HG03521 (cell line): ENCODE results near the gene SPDYE6.
"Not testable (repeated sequence)": the region's sequence is repeated elsewhere in the genome, so short reads cannot be mapped to it uniquely, and the experiment has no call there.

Experiments
- ATAC-seq: cut with Tn5 transposase; IDR thresholded peaks from one replicate; pipeline ENCODE4 v1.9.1; 2021; ENCODE audit warnings: mild to moderate bottlenecking, moderate library complexity; ENCODE audit not compliant: unreplicated experiment

SPDYE6 gene

DNA sequence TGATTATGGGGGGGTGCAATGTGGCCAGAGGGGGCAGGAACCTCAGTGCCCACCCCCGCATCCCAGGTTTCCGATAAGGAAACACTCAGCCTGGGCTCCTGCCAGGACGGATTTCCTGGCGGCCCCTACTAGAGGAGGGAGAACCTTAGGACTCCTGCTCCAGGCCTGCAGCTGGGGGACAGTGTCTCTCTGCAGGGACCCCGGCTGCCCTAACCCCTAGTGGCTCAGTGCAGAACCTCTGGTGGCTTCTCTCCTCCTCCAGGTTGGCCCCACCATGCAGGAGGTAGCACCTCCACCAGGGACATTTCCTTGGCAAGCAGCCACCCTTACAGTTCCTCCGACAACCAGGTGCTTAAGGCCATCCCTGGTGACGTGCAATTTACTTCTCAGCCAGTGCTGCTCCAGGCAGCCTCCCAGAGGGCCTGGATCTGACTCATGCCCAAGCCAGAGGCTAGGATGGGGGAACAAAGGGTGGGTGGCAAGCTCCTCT lies 37.7 kb downstream of the SPDYE6 start:
- no peak for ATAC-seq

DNA sequence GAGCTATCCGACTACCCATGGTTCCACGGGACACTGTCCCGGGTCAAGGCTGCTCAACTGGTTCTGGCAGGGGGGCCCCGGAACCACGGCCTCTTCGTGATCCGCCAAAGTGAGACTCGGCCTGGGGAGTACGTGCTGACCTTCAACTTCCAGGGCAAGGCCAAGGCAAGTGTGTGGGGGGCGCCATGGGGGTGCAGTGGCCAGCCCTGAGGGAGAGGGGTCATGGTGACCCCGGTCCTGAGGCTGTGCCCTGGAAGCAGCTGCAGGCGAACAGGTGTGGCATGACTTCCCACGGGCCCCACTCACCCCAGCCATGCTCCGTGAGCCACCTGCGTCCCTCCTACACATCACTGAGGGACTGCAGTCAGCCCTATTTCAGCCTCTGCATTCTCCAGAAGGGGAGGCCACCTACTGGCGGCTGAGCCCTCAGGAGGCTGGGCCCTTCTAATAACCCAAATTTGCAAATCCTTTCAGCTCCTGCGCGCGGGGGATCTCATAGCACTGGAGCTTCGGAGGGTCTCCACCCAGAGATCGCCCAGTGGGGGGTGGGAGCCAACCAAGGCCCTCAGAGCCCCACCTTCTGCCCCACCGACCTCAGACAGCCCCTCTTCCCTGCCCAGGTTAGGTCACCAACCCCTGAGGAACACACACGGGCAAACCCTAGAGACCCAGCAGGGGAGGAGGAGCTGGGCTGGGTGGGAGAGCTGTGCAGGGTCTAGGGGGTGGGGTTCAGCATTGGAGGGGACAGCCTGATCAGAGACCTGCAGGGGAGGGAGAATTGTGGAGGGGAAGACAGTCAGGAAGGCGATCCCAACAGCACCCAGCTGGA lies 38.8 kb downstream of the SPDYE6 start:
- no peak for ATAC-seq

DNA sequence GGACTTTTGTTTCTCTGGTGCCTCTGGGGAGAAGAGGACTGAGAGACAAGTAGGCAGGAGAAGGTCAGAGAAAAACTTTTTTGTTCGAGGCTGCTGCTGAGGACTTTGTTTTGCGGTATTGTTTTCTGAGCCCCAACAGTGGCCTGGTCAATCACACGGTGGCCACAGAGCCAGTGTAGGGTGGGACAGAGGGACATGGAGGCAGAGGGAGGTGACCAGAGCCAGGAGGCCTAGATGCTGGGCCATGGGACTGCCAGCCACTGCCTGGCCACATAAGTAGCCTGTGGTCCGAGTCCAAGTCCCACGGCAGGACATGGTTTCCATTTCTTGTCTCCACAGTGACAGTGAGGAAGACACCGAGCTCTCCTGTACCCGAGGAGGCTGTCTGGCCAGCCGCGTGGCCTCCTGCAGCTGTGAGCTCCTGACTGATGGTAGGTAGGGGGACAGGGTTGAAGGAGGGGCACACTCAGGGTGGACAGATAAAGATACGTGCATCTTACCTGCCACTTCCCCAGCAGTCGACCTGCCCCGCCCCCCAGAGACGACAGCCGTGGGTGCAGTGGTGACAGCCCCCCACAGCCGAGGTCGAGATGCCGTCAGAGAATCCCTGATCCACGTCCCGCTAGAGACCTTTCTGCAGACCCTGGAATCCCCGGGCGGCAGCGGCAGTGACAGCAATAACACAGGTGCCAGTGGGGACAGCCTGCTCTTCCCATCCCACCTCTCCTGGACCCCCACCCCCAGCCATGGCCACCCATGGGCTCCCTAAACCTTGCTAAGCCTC lies 42.1 kb downstream of the SPDYE6 start:
- ATAC-seq, result no peak

DNA sequence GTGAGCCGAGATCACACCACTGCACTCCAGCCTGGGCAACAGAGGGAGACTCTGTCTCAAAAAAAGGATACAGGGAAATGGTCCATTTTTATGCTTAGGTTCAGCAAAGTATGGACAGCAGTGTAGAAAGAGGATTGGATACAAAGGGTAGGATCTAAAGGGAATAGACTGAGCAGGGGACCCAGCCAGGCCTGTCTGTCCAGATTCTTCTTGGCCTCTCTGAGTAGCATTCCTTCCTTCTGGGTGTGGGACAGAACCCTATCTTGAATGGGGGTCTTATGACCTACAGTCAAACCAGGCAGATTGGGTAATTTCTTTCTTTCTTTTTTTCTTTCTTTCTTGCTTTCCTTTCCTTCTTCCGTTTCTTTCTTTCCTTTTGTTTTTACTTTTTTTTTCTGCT lies 43.9 kb downstream of the SPDYE6 start:
- ATAC-seq, result no peak

DNA sequence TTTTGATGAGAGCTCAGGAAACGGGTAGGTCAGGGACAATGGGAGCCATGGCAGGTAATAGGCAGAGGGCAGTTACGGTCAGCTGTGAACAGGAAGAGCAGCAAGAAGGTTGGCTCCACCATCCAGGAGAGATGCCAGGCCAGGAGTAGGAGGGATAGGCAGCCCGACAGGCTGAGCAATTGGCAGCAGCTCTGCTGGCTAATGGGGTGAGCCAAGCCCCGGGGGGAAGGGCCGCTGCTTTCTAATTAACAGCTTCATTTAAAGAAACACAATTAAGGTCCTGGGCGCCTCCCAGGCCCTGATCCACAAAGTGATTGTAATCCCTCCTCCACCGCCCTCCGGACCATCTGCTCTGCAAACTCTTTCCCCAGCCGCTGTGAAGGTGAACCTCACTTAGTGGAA lies 45.8 kb downstream of the SPDYE6 start:
- no peak for ATAC-seq

DNA sequence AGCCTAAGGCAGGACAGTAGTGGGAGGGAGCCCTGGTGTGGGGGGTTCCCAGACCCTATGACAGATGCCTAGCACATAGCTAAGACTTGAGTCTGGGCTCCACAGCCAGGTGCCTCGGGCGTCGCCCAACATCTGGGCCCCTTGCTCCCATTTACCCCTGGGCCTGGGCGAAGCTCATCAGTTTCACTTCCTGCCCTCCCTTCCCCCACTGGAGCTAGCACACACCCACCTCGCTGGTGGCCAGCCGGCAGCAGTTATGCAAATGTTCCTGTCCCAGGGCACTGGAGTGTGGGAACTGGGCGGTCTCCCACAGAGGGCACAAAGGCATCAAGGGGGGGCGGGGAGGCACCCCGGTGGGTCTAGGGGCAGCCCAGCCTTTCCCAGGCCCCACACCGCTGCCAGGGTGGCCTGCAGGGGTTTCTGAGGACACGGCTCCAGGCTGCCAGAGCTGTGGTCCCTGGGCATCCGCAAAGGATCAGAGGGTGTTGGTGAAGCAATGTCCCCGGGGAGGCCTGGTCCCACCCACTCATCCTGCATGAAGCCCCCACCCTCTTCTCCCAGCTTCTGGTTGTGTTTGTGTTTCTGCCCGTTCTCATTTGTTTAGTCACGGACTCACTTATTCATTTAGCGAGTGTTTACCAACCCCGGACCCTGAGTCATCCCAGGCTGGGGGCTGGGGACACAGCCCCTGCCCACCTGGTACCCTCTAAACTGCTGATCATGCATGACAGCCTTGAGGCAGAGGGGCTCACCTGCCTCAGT lies 49.1 kb downstream of the SPDYE6 start:
- peak; percentile 59 for ATAC-seq

DNA sequence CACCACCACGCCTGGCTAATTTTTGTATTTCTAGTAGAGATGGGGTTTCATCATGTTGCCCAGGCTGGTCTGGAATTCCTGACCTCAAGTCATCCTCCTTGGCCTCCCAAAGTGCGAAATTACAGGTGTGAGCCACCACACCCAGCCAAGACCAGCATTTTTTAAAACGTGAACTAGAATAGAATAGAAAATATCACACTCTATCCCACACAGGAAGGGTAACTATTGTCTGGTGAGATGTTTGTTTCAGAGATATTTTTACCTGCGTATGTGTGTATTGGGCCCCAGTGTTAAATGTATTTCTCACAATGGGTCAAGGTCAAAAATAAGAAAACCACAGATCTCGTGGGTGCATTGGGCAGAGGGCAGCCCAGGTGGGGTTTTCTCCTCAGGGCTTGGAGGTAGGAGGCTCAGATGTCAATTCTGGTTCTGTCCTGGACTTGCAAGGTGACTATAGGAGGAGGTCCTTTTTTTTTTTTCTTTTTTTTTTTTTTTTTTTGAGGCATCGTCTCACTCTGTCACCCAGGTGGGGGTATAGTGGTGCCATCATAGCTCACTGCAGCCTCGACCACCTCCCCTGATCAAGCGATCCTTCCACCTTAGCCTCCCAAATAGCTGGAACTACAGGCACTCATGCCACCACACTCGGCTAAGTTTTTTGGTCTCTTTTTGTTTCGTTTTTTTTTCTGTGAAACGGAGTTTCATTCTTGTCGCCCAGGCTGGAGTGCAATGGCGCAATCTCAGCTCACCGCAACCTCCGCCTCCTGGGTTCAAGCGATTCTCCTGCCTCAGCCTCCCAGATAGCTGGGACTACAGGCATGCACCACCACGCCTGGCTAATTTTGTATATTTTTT lies 50.6 kb downstream of the SPDYE6 start:
- peak; percentile 44 for ATAC-seq

DNA sequence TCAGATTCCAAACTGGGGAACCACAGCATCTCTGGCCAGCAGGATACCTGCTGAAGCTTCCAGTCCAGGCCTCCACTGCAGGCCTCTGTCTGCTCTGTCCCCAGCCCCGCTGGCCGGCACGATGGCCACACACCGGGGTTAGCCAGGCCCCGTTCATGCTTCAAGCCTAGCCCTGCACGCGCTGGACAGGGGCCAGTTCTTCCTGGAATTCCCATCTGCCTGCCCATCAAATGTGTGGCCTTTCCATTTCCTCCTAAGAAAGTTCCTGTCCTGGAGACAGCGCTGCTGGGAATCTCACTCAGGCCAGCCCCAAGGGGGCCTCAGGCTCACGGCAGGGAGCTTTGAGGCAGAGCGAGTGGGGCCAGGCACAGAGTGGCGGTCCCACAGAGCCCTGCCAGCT lies 51.6 kb downstream of the SPDYE6 start:
- no peak for ATAC-seq

DNA sequence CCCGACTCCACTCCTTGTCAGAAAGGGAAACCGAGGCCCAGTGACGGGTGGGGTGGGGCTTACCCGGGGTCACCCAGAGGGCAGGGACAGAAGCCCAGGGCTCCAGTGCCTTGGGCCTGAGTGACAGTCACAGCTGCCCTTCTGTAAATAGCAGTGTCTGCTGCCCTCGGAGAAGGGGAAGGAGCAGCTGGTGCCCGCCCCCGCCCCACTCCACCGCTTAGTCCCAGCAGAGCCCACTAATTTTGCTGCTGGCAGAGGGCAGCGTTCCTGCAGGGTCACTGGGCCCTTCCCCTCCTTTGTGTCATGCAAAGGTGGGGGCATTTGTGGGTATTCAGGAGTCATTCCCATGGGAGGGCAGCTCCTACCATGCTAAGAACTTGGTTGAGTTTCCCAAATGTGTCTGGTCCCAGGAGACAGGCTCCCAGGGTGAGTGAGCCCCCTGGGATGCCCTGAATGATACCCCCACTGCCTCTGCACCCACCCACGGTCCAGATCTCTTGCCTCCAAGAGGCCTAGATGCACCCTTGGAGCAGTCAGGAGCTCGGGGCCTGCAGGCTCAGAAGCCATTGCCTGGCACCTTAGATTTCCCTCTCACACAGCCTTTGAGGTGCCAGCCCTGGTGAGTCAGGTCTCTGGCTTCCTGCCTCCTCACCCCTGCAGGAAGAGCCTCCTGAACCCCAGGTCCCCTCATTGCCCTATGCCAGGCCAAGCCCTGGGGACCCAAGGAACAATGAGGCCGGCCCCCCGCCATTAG lies 52.4 kb downstream of the SPDYE6 start:
- no peak for ATAC-seq

DNA sequence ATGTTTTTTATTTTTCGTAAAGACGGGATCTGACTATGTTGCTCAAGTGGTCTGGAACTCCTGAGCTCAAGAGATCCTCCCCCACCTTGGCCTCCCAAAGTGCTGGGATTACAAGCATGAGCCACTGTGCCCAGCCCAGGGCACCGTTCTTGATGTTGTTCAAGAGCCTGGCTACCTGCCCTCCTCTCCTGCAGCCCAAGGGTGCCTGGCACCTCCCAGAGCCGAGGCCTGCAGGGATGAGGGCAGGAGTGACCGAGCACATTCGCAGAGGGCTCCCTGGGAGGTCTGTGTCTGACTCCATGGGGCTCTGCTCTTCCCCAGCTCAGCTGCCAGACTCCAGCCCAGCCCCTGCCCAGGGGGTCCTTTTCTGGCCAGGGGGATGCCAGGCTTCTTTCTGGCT lies 54.2 kb downstream of the SPDYE6 start:
- no peak for ATAC-seq

DNA sequence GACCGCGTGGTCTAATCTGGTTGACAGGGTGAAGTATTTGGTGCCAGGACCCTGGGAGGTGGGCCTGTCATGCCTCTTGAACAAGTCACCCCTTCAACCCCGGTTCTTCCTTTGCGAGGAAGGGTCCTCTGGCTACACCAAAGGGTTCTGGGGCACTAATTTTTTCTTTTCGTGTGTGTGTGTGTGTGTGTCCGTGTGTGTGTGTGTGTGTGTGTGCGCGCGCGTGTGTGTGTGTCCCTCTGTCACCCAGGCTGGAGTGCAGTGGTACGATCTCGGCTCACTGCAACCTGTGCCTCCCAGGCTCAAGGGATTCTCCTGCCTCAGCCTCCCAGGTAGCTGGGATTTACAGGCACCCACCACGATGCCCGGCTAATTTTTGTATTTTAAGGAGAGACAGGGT lies 54.9 kb downstream of the SPDYE6 start:
- not testable (repeated sequence) for ATAC-seq

DNA sequence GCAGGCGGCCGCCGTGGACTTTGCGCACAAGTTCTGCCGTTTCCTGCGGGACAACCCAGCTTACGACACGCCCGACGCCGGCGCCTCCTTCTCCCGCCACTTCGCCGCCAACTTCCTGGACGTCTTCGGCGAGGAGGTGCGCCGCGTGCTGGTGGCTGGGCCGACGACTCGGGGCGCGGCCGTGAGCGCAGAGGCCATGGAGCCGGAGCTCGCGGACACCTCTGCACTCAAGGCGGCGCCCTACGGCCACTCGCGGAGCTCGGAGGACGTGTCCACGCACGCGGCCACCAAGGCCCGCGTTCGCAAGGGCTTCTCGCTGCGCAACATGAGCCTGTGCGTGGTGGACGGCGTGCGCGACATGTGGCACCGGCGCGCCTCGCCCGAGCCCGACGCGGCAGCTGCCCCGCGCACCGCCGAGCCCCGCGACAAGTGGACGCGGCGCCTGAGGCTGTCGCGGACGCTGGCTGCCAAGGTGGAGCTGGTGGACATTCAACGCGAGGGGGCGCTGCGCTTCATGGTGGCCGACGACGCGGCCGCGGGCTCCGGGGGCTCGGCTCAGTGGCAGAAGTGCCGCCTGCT lies 55.5 kb downstream of the SPDYE6 start:
- ATAC-seq, result no peak

DNA sequence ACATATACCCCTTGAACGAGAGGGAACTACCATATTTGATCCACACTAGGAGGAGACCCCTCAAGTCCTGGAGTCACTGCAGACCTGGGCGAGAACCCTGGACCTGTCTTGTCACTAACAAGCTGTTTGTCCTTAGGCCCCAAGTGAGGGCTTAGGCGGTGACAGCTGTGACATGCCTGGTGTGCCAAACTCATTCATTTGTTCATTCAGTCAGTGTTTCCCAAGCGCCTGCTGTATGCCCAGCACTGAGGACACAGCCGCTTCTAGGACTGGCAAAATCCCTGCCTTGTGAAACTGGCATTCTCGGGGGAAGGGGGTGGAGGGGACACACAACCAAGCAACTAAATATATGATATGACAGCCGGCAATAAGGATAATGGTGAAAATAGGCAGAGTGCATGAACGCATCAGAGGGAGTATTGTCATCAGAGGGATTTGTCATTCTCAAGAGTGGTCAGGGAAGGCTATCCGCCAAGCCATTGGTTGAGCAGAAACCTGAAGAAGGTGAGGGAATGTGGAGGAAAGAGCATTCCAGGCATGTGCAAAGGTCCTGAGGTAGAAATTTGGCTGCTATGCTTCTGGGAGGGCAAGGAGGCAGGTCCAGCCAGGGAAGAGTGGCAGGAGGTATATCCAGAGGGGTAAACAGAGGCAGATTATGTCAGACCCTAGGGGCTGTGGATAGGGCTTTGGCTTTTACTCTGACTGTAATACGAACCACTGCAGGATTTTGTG lies 58.6 kb downstream of the SPDYE6 start:
- ATAC-seq, result no peak

DNA sequence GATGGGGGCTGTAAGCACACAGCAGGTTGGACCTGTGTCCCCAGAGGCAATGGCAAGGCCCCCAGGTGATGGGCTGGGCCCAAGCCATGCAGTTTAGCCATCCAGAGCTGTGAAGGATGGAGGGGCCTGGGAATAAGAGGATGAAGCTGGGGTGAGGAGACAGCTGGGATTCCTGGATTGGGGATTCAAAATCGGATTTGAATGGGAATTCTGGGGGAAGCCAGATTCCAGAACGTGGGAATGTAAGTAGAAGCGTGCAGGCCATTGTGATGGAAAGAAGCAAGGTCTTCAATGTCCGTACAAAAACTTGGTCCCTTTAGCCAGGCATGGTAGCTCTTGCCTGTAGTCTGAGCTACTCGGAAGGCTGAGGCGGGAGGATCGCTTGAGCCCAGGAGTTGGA lies 59.7 kb downstream of the SPDYE6 start:
- ATAC-seq, result no peak

DNA sequence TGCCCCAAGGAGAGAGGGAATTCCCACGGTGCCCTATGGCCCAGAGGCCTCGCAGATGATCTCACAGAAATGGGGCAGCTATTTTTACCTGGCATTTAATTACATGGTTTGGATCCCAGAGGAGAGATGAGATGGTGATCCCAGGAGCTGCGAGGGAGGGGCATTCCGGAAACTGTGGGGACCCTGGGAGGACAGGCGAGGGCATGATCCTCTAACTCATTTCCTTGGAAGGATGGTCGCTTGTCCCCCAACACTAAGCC lies 60.1 kb downstream of the SPDYE6 start:
- no peak for ATAC-seq
